VCaP (cell line): ENCODE measurements around the gene GRHL3.

Experiments used
- H3K27ac ChIP-seq: fragments of 450-650 bp; 2 replicates; pipeline ENCODE4 v1.5.1; 2017
- TF ChIP-seq, protein P1 (sequence below): fragments of 450-650 bp; conservative IDR thresholded peaks from 2 replicates; pipeline ENCODE4 v1.5.1; 2017; ENCODE audit warnings: mild to moderate bottlenecking, moderate library complexity

The GRHL3 gene

DNA sequence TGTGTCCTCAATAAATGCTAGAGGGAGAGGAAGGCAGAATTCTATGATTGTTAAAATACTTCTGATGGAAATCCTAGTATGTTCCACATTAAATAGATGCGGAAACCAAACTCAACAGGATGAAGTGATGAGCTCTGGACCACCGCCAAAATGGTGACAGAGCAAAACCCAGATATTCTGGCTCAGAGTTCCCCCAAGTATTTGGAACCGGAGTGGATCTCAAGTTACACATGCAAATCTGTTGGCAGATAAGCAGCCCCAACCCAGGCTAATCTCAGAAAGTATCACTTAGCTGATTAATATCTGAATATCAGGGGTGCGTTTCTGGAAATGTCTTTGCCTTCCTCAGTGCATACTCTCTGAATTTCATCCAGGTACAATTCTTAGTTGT is 17.4 kb upstream of the GRHL3 start:
- no peak overlapping the region for H3K27ac ChIP-seq
- TF ChIP-seq, protein P1, sequence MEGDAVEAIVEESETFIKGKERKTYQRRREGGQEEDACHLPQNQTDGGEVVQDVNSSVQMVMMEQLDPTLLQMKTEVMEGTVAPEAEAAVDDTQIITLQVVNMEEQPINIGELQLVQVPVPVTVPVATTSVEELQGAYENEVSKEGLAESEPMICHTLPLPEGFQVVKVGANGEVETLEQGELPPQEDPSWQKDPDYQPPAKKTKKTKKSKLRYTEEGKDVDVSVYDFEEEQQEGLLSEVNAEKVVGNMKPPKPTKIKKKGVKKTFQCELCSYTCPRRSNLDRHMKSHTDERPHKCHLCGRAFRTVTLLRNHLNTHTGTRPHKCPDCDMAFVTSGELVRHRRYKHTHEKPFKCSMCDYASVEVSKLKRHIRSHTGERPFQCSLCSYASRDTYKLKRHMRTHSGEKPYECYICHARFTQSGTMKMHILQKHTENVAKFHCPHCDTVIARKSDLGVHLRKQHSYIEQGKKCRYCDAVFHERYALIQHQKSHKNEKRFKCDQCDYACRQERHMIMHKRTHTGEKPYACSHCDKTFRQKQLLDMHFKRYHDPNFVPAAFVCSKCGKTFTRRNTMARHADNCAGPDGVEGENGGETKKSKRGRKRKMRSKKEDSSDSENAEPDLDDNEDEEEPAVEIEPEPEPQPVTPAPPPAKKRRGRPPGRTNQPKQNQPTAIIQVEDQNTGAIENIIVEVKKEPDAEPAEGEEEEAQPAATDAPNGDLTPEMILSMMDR, result no peak

DNA sequence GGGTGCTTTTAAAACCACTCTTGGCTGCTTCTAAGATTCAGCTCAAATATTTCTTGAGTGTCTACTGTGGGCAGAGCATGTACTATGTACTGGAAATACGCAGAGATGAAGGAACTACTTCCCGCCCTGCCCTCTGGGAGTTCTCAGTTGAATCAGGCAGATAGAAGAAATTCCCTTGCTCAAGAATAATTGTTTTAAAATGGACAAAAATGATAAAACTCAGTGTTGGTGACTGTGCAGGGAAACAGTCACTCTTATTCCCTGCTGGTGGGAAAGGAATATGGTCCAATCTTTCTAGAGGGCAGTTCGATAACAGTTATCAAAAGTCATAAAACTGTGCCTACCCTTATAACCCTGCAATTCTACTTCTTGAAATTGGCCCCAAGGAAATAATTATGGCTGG is 16.9 kb upstream of the GRHL3 start:
- TF ChIP-seq, protein P1, result no peak
- H3K27ac ChIP-seq, result no peak overlapping the region

DNA sequence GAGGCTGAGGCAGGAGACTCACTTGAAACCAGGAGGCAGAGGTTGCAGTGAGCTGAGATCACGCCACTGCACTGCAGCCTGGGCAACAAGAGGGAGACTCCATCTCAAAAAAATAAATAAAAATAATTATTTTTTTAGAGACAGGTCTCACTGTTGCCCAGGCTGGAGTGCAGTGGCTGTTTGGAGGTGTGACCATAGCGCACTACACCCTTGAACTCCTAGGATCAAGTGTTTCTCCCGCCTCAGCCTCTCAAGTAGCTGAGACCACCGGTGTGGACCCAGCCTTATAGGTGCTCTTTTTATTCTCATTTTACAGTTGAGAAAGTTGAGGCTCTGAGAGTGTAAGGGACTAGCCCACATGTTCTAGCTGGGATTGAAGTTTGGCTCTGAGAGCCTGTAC is 15.6 kb upstream of the GRHL3 start:
- H3K27ac ChIP-seq, result no peak overlapping the region
- TF ChIP-seq, protein P1, result no peak

DNA sequence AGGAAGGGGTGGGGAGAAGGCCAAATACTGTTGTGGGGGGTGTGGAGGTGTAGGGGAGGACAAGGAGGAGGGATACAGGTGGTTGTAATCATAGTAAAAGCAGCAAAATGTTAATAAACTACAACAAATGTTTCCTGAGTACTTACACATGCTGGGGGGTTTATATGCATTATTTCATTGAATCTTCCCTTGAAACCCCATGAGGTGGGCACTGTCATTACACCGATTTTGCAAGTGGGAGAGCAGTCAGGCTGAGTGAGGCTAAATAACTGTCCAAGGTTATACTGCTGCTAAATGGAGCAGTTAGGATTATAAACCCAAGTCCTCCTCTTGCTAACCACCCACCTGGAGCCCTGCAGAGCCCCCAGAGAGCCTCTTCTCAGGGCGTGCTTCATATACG is 14.4 kb upstream of the GRHL3 start:
- TF ChIP-seq, protein P1, result no peak
- no peak overlapping the region for H3K27ac ChIP-seq

DNA sequence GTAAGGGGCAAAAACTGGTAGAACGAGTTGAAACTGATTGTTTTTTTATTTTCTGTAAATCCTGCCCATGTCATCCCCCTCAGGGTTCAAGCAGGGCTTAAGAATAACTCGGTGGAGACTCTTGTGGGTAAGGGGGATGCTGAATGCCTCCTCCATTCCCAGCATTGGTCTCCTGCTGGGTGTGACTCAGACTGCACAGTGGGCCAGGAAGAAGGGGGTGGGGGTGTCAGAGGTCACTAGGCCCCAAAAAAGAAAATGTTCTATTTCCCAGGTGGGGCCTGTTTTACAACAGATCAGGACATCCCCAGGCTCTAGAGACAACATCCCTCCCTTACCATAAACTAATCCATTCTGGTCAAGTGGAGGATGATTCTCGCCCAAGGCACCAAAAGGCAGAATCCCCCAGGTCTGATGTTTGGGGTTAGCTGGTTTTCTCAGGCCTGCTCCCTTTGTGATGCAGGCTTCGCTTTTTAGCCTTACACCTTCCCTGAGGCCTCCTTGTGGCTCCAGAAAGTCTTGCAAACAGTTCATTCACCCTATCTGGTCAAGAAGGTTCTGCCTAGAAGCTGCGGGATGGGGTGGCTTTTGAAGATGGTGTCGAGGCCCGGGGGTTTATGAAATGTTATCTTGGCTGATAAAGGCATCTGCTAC is 10.7 kb upstream of the GRHL3 start:
- no peak overlapping the region for H3K27ac ChIP-seq
- TF ChIP-seq, protein P1, result peak; percentile 30; the same call in 1 of the 2 replicates

DNA sequence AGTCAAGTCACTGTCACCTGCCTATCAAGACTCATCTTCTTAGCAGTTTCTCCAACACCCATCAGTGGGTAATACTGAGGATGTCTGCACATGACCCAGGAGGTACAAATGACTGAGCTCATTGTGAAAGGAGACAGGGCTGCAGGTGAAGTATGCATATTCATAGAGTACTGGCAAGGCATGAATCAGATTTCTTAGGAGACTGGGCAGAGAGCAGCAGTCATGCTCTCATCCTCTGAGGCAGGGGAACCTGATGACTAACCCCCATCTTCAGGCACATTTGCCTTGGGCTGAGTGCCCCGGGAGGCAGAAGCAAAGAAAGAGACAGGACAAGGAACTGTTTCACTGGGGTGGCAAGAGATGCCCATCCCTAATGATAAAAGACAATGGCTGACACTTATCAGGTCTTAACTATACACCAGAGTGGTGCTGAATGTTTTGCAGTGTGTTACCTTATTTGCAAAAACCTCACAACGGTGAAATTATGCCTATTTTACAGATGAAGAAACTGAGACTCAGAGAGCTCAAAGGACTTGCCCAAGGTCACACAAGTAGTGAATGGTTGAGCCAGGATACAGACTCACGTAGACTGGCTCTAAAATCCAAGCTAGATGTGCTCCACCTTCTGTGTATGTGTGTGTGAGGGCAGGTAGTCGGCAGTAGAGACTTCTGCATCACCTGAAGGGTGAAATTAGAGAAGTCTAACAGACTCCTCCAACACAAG is 9.2 kb upstream of the GRHL3 start:
- no peak overlapping the region for H3K27ac ChIP-seq
- TF ChIP-seq, protein P1, result no peak

DNA sequence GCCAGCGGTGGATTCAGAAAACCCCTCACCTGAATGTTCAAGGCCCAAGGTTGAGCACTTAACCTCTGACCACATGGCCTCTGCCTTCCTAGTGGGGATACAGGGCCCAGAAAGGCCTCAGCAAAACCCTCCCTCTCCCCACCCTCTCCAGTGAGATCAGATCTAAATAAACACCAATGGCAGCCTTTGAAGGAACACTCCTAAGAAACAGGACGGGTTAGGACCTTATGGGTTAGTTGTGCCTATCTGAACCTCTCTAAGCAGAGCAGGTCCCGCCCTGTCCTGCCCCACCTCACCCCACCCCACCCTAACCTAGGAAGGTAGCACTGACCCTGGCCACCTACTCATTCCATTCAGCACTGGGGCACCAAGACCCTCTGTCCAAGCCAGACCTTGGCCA is 7.9 kb upstream of the GRHL3 start:
- TF ChIP-seq, protein P1, result no peak
- H3K27ac ChIP-seq, result peak overlapping the region; percentile 70
